A549 (cell line): ENCODE measurements around the gene GSC2. TPM values are rescaled to one million over a fixed set of nuclear protein-coding genes. Genes with fewer than 3 reads are reported as not detected.
A peak's percentile ranks its signal among the peaks of the same experiment; 100 is the strongest.

Experiments used
- ATAC-seq, 2 experiments: fragments of 200-7000 bp in 1 of 2; fragments of >200 bp in 1 of 2; cut with Nextera tagmentation in 1 of 2; cut with Tn5 transposase in 1 of 2; 3 replicates each; pipeline versions ENCODE4 v1.8.0 to v1.9.1; 2018 to 2020; ENCODE audit warnings: mild to moderate bottlenecking in 1 of 2, moderate library complexity in 1 of 2
- CTCF ChIA-PET: fragments of 300-600 bp; sonication (Branson Sonifier 250); formaldehyde crosslinking; extraction: SDS; loops from one replicate; lab custom pipeline; 2021; ENCODE audit warnings: antibody characterized with exemption, inconsistent platforms; lab: Yijun Ruan, JAX
- POLR2A ChIA-PET: fragments of 350-600 bp; formaldehyde crosslinking; extraction: SDS; loops from one replicate; lab custom pipeline; 2021; ENCODE audit warnings: antibody characterized with exemption, inconsistent platforms; lab: Yijun Ruan, JAX
- DNase-seq, 2 experiments: peaks; one replicate each; pipeline versions ENCODE4 v3.0.0 to v3.0.0-alpha.2; 2011 to 2016; ENCODE audit warnings: low read depth in 1 of 2, low spot score in 1 of 2
- FAIRE-seq: peaks from 2 replicates; lab custom pipeline; 2011; peaks lifted over from hg19 to GRCh38; lab: Jason Lieb, UNC
- H3K27ac ChIP-seq, 2 experiments: fragments of >200 bp; sonication (Bioruptor Twin); formaldehyde crosslinking; 3 replicates each; pipeline ENCODE4 v1.5.1; 2016 to 2017
- H3K4me1 ChIP-seq: fragments of >200 bp; sonication (Bioruptor Twin); formaldehyde crosslinking; 3 replicates; pipeline ENCODE4 v1.6.1; 2016
- H3K4me2 ChIP-seq: fragments of >200 bp; sonication (Bioruptor Twin); formaldehyde crosslinking; 3 replicates; pipeline ENCODE4 v1.6.1; 2016
- H3K4me3 ChIP-seq: fragments of >200 bp; sonication (Bioruptor Twin); formaldehyde crosslinking; 3 replicates; pipeline ENCODE4 v1.5.1; 2016
- H3K9me3 ChIP-seq: fragments of >200 bp; sonication (Bioruptor Twin); formaldehyde crosslinking; 3 replicates; pipeline ENCODE4 v1.6.1; 2016
- BHLHE40 ChIP-seq: IDR thresholded peaks from 2 replicates; pipeline ENCODE4 v1.6.1; 2012; ENCODE audit warnings: low read depth, low read length, inconsistent platforms
- CBX2 ChIP-seq: fragments of 200-600 bp; sonication (generic); IDR thresholded peaks from 2 replicates; pipeline ENCODE4 v1.6.1; 2016; ENCODE audit warnings: low read depth, mild to moderate bottlenecking, borderline replicate concordance
- CHD2 ChIP-seq: fragments of 150-350 bp; IDR thresholded peaks from 2 replicates; pipeline ENCODE4 v1.6.1; 2014; ENCODE audit warnings: low read length; ENCODE audit not compliant: partially characterized antibody
- EHF ChIP-seq: fragments of 250-450 bp; sonication (Bioruptor Pico); IDR thresholded peaks from 2 replicates; pipeline ENCODE4 v1.5.0; 2020; ENCODE audit warnings: mild to moderate bottlenecking
- EHMT2 ChIP-seq: fragments of 200-600 bp; sonication (generic); IDR thresholded peaks from 2 replicates; pipeline ENCODE4 v1.6.1; 2016; ENCODE audit warnings: antibody characterized with exemption, low read depth, mild to moderate bottlenecking, moderate library complexity
- ELK1 ChIP-seq: fragments of 150-350 bp; IDR thresholded peaks from 2 replicates; pipeline ENCODE4 v1.6.1; 2014; ENCODE audit warnings: low read depth, mild to moderate bottlenecking, low read length
- FOSL2 ChIP-seq, 2 experiments: fragments of 450-650 bp in 1 of 2; fragments of >200 bp in 1 of 2; sonication (Bioruptor Twin) in 1 of 2; formaldehyde crosslinking; IDR thresholded peaks; 2 replicates each; pipeline versions ENCODE4 v1.5.0 to v1.6.1; 2016 to 2020; ENCODE audit warnings: mild to moderate bottlenecking in 1 of 2, moderate library complexity in 1 of 2
- HDAC2 ChIP-seq: fragments of 200-600 bp; sonication (generic); IDR thresholded peaks from 2 replicates; pipeline ENCODE4 v1.6.1; 2016
- HOXA7 ChIP-seq: fragments of 250-450 bp; sonication (Bioruptor Pico); IDR thresholded peaks from 2 replicates; pipeline ENCODE4 v1.5.0; 2020; ENCODE audit warnings: mild to moderate bottlenecking, moderate library complexity
- HOXB5 ChIP-seq: fragments of 250-450 bp; sonication (Bioruptor Pico); IDR thresholded peaks from 2 replicates; pipeline ENCODE4 v1.5.0; 2020; ENCODE audit warnings: mild to moderate bottlenecking, moderate library complexity
- JUN ChIP-seq, 2 experiments: fragments of >200 bp; sonication (Bioruptor Twin); formaldehyde crosslinking; IDR thresholded peaks; 2 replicates in 1 of 2; 3 replicates in 1 of 2; pipeline ENCODE4 v1.6.1; 2016 to 2017
- KDM5A ChIP-seq: fragments of 200-600 bp; sonication (generic); IDR thresholded peaks from 2 replicates; pipeline ENCODE4 v1.6.1; 2016; ENCODE audit warnings: antibody characterized with exemption, mild to moderate bottlenecking
- MAZ ChIP-seq: fragments of 150-350 bp; IDR thresholded peaks from 2 replicates; pipeline ENCODE4 v1.6.1; 2014; ENCODE audit warnings: antibody characterized with exemption, low read depth, low read length, borderline replicate concordance
- RAD21 ChIP-seq, 2 experiments: fragments of >200 bp in 1 of 2; sonication (Bioruptor Twin) in 1 of 2; formaldehyde crosslinking in 1 of 2; IDR thresholded peaks in 1 of 2; conservative IDR thresholded peaks in 1 of 2; 2 replicates in 1 of 2; 3 replicates in 1 of 2; pipeline ENCODE4 v1.6.1; 2012 to 2018; ENCODE audit warnings: inconsistent platforms in 1 of 2
- RNF2 ChIP-seq: fragments of 200-600 bp; sonication (generic); IDR thresholded peaks from 2 replicates; pipeline ENCODE4 v1.6.1; 2016; ENCODE audit warnings: low read depth, mild to moderate bottlenecking, antibody characterized with exemption, moderate library complexity, borderline replicate concordance
- SMC3 ChIP-seq: fragments of >200 bp; sonication (Bioruptor Twin); formaldehyde crosslinking; IDR thresholded peaks from 3 replicates; pipeline ENCODE4 v1.6.1; 2018; ENCODE audit warnings: inconsistent platforms
- ZC3H11A ChIP-seq: fragments of 450-650 bp; IDR thresholded peaks from 2 replicates; pipeline ENCODE4 v1.6.1; 2014; ENCODE audit warnings: antibody characterized with exemption, mild to moderate bottlenecking
- ZSCAN20 ChIP-seq: fragments of 250-450 bp; sonication (Bioruptor Pico); IDR thresholded peaks from 2 replicates; pipeline ENCODE4 v1.8.0; 2022; ENCODE audit warnings: mild to moderate bottlenecking, moderate library complexity
- WGBS: methylation state at CpG from one replicate; pipeline ENCODE4 v1.1.6; 2017; ENCODE audit errors: missing lambda C conversion rate; 5-methylcytosine and 5-hydroxymethylcytosine counted together
- polyA plus RNA-seq, 4 experiments: library from polyadenylated mRNA; depleted of rRNA in 3 of 4; stranded (reverse); fragments of >200 nt; fragmentation: RNase III in 1 of 4; extraction: RNeasy Plus Mini Kit Qiagen cat#74134 plus additional on column Dnase treatment in 1 of 4; gene quantifications; 2 replicates in 3 of 4; 3 replicates in 1 of 4; pipeline ENCODE4 v1.2.3, GENCODE V29; 2011 to 2017
- TF ChIP-seq, protein P1 (sequence below): fragments of 250-450 bp; sonication (Bioruptor Pico); IDR thresholded peaks from 2 replicates; pipeline ENCODE4 v1.5.0; 2021; ENCODE audit warnings: mild to moderate bottlenecking, moderate library complexity, borderline replicate concordance
- TF ChIP-seq, protein P2 (sequence below): IDR thresholded peaks from 2 replicates; pipeline ENCODE4 v1.6.1; 2012

Gene GSC2
- polyA plus RNA-seq, 2 of the 4 experiments (the other 2 are of a cell fraction) = not detected

GRCh38 chr22:19177164-19178064 is 27.3 kb upstream of the GSC2 start:
- FAIRE-seq (no peak), DNase-seq (no peak), ATAC-seq (no peak)
- Histone ChIP-seq H3K4me3 (peak overlapping the region; percentile 80), H3K9me3 (no peaks in the 10 kb centered on the region), H3K4me2 (peak overlapping the region; percentile 80), H3K4me1 (peaks cover 49% of the 10 kb centered on the region), H3K27ac (peak overlapping the region; percentile 93 to 98)
- POLR2A ChIA-PET = no interaction called here
- CTCF ChIA-PET = interaction anchor here (1.5 kb wide), 1 partner anchor 38 kb away, joined by 3 read pairs; no protein-coding TSS in a partner anchor
- no peak for TF ChIP-seq EHMT2
- TF ChIP-seq JUN (IDR thresholded peaks at IDR 0.05) = no peak
- TF ChIP-seq ZSCAN20 = no peak
- no peak for TF ChIP-seq HOXB5 (CRISPR knock-in tag)
- no peak for TF ChIP-seq ELK1
- TF ChIP-seq EHF = no peak
- TF ChIP-seq FOSL2 (IDR thresholded peaks at IDR 0.05) = no peak
- no peak for TF ChIP-seq FOSL2 (CRISPR knock-in tag; IDR thresholded peaks at IDR 0.05)
- TF ChIP-seq HOXA7 (CRISPR knock-in tag) = no peak
- TF ChIP-seq CHD2 = no peak
- TF ChIP-seq, protein P1, sequence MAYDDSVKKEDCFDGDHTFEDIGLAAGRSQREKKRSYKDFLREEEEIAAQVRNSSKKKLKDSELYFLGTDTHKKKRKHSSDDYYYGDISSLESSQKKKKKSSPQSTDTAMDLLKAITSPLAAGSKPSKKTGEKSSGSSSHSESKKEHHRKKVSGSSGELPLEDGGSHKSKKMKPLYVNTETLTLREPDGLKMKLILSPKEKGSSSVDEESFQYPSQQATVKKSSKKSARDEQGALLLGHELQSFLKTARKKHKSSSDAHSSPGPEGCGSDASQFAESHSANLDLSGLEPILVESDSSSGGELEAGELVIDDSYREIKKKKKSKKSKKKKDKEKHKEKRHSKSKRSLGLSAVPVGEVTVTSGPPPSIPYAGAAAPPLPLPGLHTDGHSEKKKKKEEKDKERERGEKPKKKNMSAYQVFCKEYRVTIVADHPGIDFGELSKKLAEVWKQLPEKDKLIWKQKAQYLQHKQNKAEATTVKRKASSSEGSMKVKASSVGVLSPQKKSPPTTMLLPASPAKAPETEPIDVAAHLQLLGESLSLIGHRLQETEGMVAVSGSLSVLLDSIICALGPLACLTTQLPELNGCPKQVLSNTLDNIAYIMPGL (CRISPR knock-in tag) = no peak
- no peak for TF ChIP-seq RNF2
- TF ChIP-seq CBX2 = no peak
- TF ChIP-seq KDM5A = no peak
- TF ChIP-seq RAD21 (conservative IDR thresholded peaks at IDR 0.05 in 1 of 2, IDR thresholded peaks at IDR 0.05 in 1 of 2) = no peak
- 43% methylated on average over 7 of the region's 55 CpGs for WGBS

GRCh38 chr22:19176732-19177131 is 26.6 kb upstream of the GSC2 start:
- POLR2A ChIA-PET = no interaction called here
- Histone ChIP-seq H3K4me1 (peaks cover 49% of the 10 kb centered on the region), H3K9me3 (no peaks in the 10 kb centered on the region), H3K4me3 (no peak overlapping the region), H3K27ac (peak overlapping the region in 1 of 2 experiments; percentile 98; a peak in 3 of 6 replicates), H3K4me2 (peak overlapping the region; percentile 80)
- WGBS = 75% methylated on average over 6 of the region's 12 CpGs
- FAIRE-seq (no peak), DNase-seq (no peak), ATAC-seq (no peak)
- CTCF ChIA-PET = no interaction called here
- TF ChIP-seq MAZ (no peak), BHLHE40 (no peak), CBX2 (no peak), ZC3H11A (no peak), SMC3 (no peak), HDAC2 (no peak)
- TF ChIP-seq, protein P2, sequence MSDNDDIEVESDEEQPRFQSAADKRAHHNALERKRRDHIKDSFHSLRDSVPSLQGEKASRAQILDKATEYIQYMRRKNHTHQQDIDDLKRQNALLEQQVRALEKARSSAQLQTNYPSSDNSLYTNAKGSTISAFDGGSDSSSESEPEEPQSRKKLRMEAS = no peak
- TF ChIP-seq, protein P1 (CRISPR knock-in tag) = no peak
